Ureter (tissue), 1 donor: ENCODE data around the gene PIP4P1. TPM values are rescaled to one million over a fixed set of nuclear protein-coding genes. Genes with fewer than 3 reads are reported as not detected.

Experiments
- total RNA-seq: library from RNA; stranded (reverse); gene quantifications from one replicate; pipeline ENCODE4 v1.2.4, GENCODE V29; 2023
- donor health status: DM: yes; HTN: yes; CAD: no.

Gene PIP4P1
- total RNA-seq, 1 donor from 2014 or later: 36.8 TPM

Other genes starting within 250 kb of the PIP4P1 start
- gene OR11H6, start 237.7 kb downstream of the PIP4P1 start, total RNA-seq: not detected
- not detected for gene OR11H7, start 232.5 kb downstream of the PIP4P1 start, total RNA-seq
- not detected for gene OR11H4, start 222.1 kb downstream of the PIP4P1 start, total RNA-seq
- 26.6 TPM for gene TTC5, start 155.5 kb downstream of the PIP4P1 start, total RNA-seq
- 38.3 TPM for gene CCNB1IP1, start 128.2 kb downstream of the PIP4P1 start, total RNA-seq
- 20.6 TPM for gene PARP2, start 117.8 kb downstream of the PIP4P1 start, total RNA-seq
- 38.7 TPM for gene TEP1, start 47.9 kb downstream of the PIP4P1 start, total RNA-seq
- gene KLHL33, start 25.3 kb downstream of the PIP4P1 start, total RNA-seq: 0.26 TPM
- 39.7 TPM for gene OSGEP, start 6.6 kb downstream of the PIP4P1 start, total RNA-seq
- gene APEX1, start 6.2 kb downstream of the PIP4P1 start, total RNA-seq: 169 TPM
- gene PNP, start 8.0 kb upstream of the PIP4P1 start, total RNA-seq: 23.8 TPM
- gene RNASE10, start 44.1 kb upstream of the PIP4P1 start, total RNA-seq: 0.65 TPM
- gene RNASE9, start 99.6 kb upstream of the PIP4P1 start, total RNA-seq: not detected
- gene RNASE11, start 126.6 kb upstream of the PIP4P1 start, total RNA-seq: not detected
- not detected for gene RNASE12, start 129.9 kb upstream of the PIP4P1 start, total RNA-seq
- not detected for gene OR6S1, start 180.3 kb upstream of the PIP4P1 start, total RNA-seq
- gene RNASE4, start 223.1 kb upstream of the PIP4P1 start, total RNA-seq: 26.5 TPM
- gene ANG, start 227.3 kb upstream of the PIP4P1 start, total RNA-seq: 5.5 TPM